Brain microvascular endothelial cell (primary cell): ENCODE data around the gene STYXL1.

Experiments
- DNase-seq: peaks from one replicate; pipeline ENCODE4 v3.0.0-alpha.2; 2020
- H3K27ac ChIP-seq: fragments of 250-450 bp; sonication (Bioruptor Pico); 2 replicates; pipeline ENCODE4 v1.5.1; 2020; ENCODE audit warnings: mild to moderate bottlenecking, moderate library complexity
- H3K27me3 ChIP-seq: fragments of 250-450 bp; sonication (Bioruptor Pico); replicated peaks from 2 replicates; pipeline ENCODE4 v1.5.1; 2020; ENCODE audit warnings: mild to moderate bottlenecking
- H3K36me3 ChIP-seq: fragments of 250-450 bp; sonication (Bioruptor Pico); replicated peaks from 2 replicates; pipeline ENCODE4 v1.5.1; 2020; ENCODE audit warnings: mild to moderate bottlenecking
- H3K4me3 ChIP-seq: 2 replicates; pipeline ENCODE4 v1.5.1; 2011; ENCODE audit warnings: low read depth, mild to moderate bottlenecking, control low read depth, low read length, moderate library complexity
- CTCF ChIP-seq: IDR thresholded peaks from 2 replicates; pipeline ENCODE4 v1.5.1; 2011; ENCODE audit warnings: low read depth, mild to moderate bottlenecking, moderate library complexity, low read length, control low read depth, inconsistent platforms; ENCODE audit errors: missing control alignments
- in situ Hi-C: cut with HindIII; loops from 2 replicates; pipeline ENCODE4 v1.10.0; 2017; ENCODE audit warnings: low sequenced_read_pairs, low pct_ligation_motif_present

The STYXL1 gene

GRCh38 chr7:76002139-76002538 lies 45.7 kb downstream of the STYXL1 start:
- in situ Hi-C loops, result no loop called here
- TF ChIP-seq CTCF, result no peak
- peaks cover 17% of the 10 kb centered on the region for H3K36me3 ChIP-seq
- H3K27ac ChIP-seq, result no peak overlapping the region
- H3K4me3 ChIP-seq, result no peak overlapping the region
- H3K27me3 ChIP-seq, result no peaks in the 10 kb centered on the region
- DNase-seq, result no peak

DNA sequence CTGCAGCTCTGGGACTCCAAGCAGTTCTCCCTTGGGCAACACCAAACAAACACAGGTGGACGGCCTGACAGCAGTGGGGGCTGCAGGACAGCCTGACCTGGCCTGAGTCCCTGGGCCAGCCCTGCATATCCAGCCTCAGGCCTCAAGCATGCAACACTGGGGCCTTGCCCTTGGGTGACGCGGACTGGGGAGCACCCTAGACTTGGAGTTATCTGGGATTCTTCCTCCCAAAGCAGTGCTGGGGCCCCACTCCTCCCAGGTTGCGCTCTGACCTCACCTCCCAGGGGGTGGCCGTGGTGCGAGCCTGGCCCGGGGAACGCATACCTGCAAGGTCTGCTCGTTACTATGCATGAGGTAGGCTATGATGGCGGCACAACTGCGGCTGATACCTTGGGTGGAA lies 47.2 kb downstream of the STYXL1 start:
- TF ChIP-seq CTCF, result no peak
- no peak for DNase-seq
- Histone ChIP-seq H3K4me3 (no peak overlapping the region), H3K27ac (no peak overlapping the region), H3K36me3 (peaks cover 18% of the 10 kb centered on the region), H3K27me3 (no peaks in the 10 kb centered on the region)
- in situ Hi-C loops, result no loop called here

DNA sequence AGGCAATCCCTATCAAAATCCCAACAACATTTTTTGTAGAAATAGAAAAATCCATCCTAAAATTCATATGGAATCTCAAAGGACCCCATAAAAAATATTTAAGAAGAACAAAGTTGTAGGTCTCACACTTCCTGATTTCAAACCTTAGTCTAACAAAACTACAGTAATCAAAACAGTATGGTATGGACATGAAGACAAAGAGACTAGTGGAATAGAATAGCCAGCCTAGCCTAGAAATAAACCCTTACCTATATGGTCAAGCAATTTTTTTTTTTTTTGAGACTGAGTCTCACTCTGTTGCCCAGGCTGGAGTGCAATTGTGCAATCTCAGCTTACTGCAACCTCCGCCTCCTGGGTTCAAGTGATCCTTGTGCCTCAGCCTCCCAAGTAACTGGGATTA lies 49.8 kb downstream of the STYXL1 start:
- no peak for TF ChIP-seq CTCF
- Histone ChIP-seq H3K36me3 (peaks cover 9% of the 10 kb centered on the region), H3K27me3 (no peaks in the 10 kb centered on the region), H3K4me3 (no peak overlapping the region), H3K27ac (no peak overlapping the region)
- in situ Hi-C loops, result no loop called here
- DNase-seq, result no peak

DNA sequence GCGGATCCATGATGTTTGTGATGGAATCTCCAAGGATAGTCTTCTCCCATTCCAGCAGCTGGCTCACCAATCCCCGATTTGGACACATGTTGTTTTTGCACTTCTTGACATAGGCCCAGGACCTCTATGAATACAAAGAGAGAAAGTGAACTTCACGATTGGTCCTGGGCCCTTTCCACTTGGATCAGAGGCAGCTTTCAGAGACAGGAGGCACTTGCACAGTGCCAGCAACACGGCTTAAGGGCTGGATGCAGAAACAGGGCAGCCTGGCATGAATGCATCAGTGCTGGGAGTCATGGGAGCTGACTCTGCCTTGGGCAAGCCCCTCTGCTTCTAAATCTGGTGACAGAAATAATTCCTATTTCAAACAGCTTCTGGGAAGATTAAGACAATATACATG lies 51.3 kb downstream of the STYXL1 start:
- no peak for TF ChIP-seq CTCF
- H3K36me3 ChIP-seq, result peaks cover 9% of the 10 kb centered on the region
- no peaks in the 10 kb centered on the region for H3K27me3 ChIP-seq
- no peak for DNase-seq
- in situ Hi-C loops, result no loop called here
- no peak overlapping the region for H3K27ac ChIP-seq
- no peak overlapping the region for H3K4me3 ChIP-seq

DNA sequence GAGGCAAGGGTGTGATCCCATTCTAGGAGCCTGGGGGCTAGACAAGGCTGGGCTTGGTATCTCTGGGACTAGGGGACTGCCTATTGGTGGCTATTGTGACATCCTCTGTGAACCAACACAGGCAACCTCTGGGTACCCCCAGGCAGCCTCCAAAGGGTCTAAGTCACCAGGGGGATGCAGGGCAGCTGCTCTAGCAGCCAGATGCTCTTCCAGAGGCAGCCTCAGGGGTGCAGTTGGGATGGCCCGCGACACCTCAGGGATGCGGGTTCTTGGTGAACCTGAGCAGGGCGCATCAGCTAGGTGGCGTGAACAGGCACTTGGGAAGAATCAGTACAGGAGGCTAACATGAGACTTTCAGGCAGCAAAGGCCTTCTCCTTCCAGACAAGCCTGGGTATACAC lies 51.8 kb downstream of the STYXL1 start:
- no peak for TF ChIP-seq CTCF
- in situ Hi-C loops, result no loop called here
- Histone ChIP-seq H3K4me3 (no peak overlapping the region), H3K36me3 (peaks cover 9% of the 10 kb centered on the region), H3K27ac (no peak overlapping the region), H3K27me3 (no peaks in the 10 kb centered on the region)
- no peak for DNase-seq

GRCh38 chr7:75995052-75995471 lies 52.7 kb downstream of the STYXL1 start:
- no peak for DNase-seq
- TF ChIP-seq CTCF, result no peak
- Histone ChIP-seq H3K27ac (no peak overlapping the region), H3K4me3 (peak overlapping the region; percentile 59), H3K27me3 (no peaks in the 10 kb centered on the region), H3K36me3 (peaks cover 3% of the 10 kb centered on the region)
- in situ Hi-C loops, result no loop called here
